DOHH2 (cell line): ENCODE data around the gene HCN3.

Experiments used
- H3F3A ChIP-seq: fragments of 200-600 bp; sonication (generic), shearing (Covaris generic); 2 replicates; pipeline ENCODE4 v1.6.0; 2016; ENCODE audit warnings: antibody characterized with exemption, mild to moderate bottlenecking; ENCODE audit not compliant: control insufficient read depth, insufficient read depth
- H3K27ac ChIP-seq: fragments of 200-600 bp; sonication (generic); 2 replicates; pipeline ENCODE4 v1.5.1; 2014; ENCODE audit warnings: low read depth, mild to moderate bottlenecking, low read length, moderate library complexity
- H3K27me3 ChIP-seq: fragments of 200-600 bp; sonication (generic); 2 replicates; pipeline ENCODE4 v1.6.1; 2014; ENCODE audit warnings: mild to moderate bottlenecking, low read length, mixed read lengths; ENCODE audit not compliant: control insufficient read depth
- H3K36me3 ChIP-seq: fragments of 200-600 bp; sonication (generic); 2 replicates; pipeline ENCODE4 v1.6.1; 2014; ENCODE audit warnings: mild to moderate bottlenecking, low read length, moderate library complexity, mixed read lengths; ENCODE audit not compliant: control insufficient read depth
- H3K4me1 ChIP-seq: fragments of 200-600 bp; sonication (generic); 2 replicates; pipeline ENCODE4 v1.6.1; 2014; ENCODE audit warnings: mild to moderate bottlenecking, low read length, mixed read lengths; ENCODE audit not compliant: control insufficient read depth
- H3K4me2 ChIP-seq: fragments of 200-600 bp; sonication (generic); 2 replicates; pipeline ENCODE4 v1.6.0; 2014; ENCODE audit warnings: mild to moderate bottlenecking, low read length, moderate library complexity
- H3K4me3 ChIP-seq: fragments of 200-600 bp; sonication (generic); 2 replicates; pipeline ENCODE4 v1.5.1; 2014; ENCODE audit warnings: mild to moderate bottlenecking, low read length, mixed read lengths
- H3K79me2 ChIP-seq: fragments of 200-600 bp; sonication (generic); 2 replicates; pipeline ENCODE4 v1.6.1; 2014; ENCODE audit warnings: mild to moderate bottlenecking, low read length, mixed read lengths; ENCODE audit not compliant: control insufficient read depth
- H3K9me2 ChIP-seq: fragments of 200-600 bp; sonication (generic); replicated peaks from 2 replicates; pipeline ENCODE4 v1.6.1; 2014; ENCODE audit warnings: mild to moderate bottlenecking, low read length, mixed read lengths; ENCODE audit not compliant: control insufficient read depth
- H3K9me3 ChIP-seq: fragments of 200-600 bp; sonication (generic); 2 replicates; pipeline ENCODE4 v1.6.1; 2014; ENCODE audit warnings: antibody characterized with exemption, low read length, mixed read lengths; ENCODE audit not compliant: control insufficient read depth, insufficient read depth
- H4K20me1 ChIP-seq: fragments of 200-600 bp; sonication (generic); 2 replicates; pipeline ENCODE4 v1.6.0; 2014; ENCODE audit warnings: low read depth, mild to moderate bottlenecking, antibody characterized with exemption, low read length, moderate library complexity; ENCODE audit not compliant: control insufficient read depth, insufficient read depth
- EZH2phosphoT487 ChIP-seq: fragments of 200-600 bp; sonication (generic); IDR thresholded peaks from 2 replicates; pipeline ENCODE4 v1.6.1; 2017; ENCODE audit warnings: borderline replicate concordance, mild to moderate bottlenecking, antibody characterized with exemption, low read length, moderate library complexity, mixed read lengths
- TF ChIP-seq, protein P1 (sequence below): fragments of 200-600 bp; sonication (generic); IDR thresholded peaks from one replicate; pipeline ENCODE4 v1.5.1; 2014; ENCODE audit warnings: antibody characterized with exemption, mild to moderate bottlenecking, low read depth, low read length; ENCODE audit not compliant: poor library complexity, severe bottlenecking

Gene HCN3

DNA sequence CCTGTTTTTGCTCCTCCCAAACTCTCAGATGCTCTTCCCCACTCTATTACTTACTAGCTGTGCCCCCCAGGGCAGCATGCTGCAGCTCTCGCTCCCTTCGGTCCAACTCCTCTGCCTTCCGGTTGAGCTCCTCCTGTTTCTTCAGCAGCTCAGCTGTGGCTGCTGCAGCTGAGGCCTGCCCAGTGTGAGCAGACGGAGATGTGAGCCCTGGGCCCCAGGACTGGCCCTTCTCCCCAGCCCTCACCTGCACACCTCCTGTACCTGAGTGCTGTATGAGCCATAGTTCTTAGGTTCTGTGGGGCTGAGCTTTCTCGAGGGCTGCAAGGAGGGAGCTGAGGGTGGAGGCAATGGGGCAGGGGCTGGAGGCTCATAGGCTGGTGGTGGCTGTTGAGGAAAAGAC is 17.0 kb upstream of the HCN3 start:
- H3K36me3 ChIP-seq, result peaks cover 67% of the 10 kb centered on the region
- H3K9me3 ChIP-seq, result no peaks in the 10 kb centered on the region
- no peaks in the 10 kb centered on the region for H4K20me1 ChIP-seq
- H3K4me1 ChIP-seq, result peaks cover 27% of the 10 kb centered on the region
- TF ChIP-seq EZH2phosphoT487, result no peak
- TF ChIP-seq, protein P1, sequence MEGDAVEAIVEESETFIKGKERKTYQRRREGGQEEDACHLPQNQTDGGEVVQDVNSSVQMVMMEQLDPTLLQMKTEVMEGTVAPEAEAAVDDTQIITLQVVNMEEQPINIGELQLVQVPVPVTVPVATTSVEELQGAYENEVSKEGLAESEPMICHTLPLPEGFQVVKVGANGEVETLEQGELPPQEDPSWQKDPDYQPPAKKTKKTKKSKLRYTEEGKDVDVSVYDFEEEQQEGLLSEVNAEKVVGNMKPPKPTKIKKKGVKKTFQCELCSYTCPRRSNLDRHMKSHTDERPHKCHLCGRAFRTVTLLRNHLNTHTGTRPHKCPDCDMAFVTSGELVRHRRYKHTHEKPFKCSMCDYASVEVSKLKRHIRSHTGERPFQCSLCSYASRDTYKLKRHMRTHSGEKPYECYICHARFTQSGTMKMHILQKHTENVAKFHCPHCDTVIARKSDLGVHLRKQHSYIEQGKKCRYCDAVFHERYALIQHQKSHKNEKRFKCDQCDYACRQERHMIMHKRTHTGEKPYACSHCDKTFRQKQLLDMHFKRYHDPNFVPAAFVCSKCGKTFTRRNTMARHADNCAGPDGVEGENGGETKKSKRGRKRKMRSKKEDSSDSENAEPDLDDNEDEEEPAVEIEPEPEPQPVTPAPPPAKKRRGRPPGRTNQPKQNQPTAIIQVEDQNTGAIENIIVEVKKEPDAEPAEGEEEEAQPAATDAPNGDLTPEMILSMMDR, result no peak
- peaks cover 28% of the 10 kb centered on the region for H3F3A ChIP-seq
- no peaks in the 10 kb centered on the region for H3K9me2 ChIP-seq
- peaks cover 21% of the 10 kb centered on the region for H3K79me2 ChIP-seq
- peak overlapping the region; percentile 91; the same call in 1 of the 2 replicates for H3K4me2 ChIP-seq
- no peak overlapping the region for H3K4me3 ChIP-seq
- H3K27me3 ChIP-seq, result no peaks in the 10 kb centered on the region
- H3K27ac ChIP-seq, result no peak overlapping the region

- TF ChIP-seq, protein P1, result peak; percentile 20
- TF ChIP-seq EZH2phosphoT487, result no peak
- Histone ChIP-seq H3K4me1 (peaks cover 19% of the 10 kb centered on the region), H3K36me3 (peaks cover 69% of the 10 kb centered on the region), H3K79me2 (peaks cover 21% of the 10 kb centered on the region), H3K4me2 (peak overlapping the region; percentile 91), H3F3A (peaks cover 39% of the 10 kb centered on the region), H3K9me2 (no peaks in the 10 kb centered on the region), H3K27ac (peak overlapping the region; percentile 25), H3K27me3 (no peaks in the 10 kb centered on the region), H3K9me3 (no peaks in the 10 kb centered on the region), H4K20me1 (no peaks in the 10 kb centered on the region), H3K4me3 (peak overlapping the region; percentile 84)
Observed at GRCh38 chr1:155261493-155261851, 15.8 kb upstream of the HCN3 start.

DNA sequence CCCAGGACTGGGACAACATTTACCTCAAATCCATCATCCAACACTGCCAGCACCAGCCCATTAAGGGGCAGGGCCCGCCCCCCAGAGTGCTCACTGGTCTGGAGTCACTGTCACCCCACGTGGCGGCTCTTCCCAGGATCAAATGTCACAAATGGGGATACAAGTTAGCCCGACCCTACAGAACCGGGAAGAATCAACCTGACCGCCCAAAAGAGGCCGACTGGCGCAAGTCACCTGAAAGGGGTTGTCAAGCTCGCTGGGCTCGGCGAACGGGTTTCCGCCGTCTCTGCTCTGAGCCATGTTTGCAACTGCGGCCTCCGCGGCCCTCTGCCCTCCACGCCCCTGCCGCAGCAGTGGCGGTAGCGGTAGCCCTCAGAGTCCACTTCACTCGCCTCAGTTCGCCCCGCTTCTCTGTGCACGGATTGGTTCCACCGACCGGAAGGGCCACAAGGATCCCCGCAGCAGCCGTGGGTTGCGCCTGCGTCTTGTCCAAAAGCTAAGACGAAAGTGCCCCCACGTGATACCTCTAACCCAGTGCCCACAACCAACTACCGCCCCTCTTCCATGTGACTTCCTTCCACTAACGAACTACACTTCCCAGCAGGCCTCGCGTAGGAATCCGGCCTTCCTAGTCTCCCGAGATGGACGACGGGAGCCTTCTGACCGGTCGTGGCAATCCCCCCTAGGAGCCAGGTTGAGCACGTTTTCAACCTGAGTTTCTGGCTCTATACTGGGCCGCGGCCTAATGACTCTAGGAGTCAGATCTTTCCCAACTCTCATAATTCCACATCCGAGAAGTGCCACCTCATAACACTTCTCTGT is 15.2 kb upstream of the HCN3 start, which contains the start of gene SCAMP3:
TSS of gene SCAMP3 (minus strand) at position 509 of the 822 bp plus-strand sequence. CDS start at position 300, 209 bp downstream.
- peaks cover 37% of the 10 kb centered on the region for H3F3A ChIP-seq
- H3K4me3 ChIP-seq, result peak within 1 kb of the TSS; percentile 84
- peak within 1 kb of the TSS; percentile 34 for H3K27ac ChIP-seq
- TF ChIP-seq EZH2phosphoT487, result no peak
- TF ChIP-seq, protein P1, result no peak
- H3K4me2 ChIP-seq, result peak within 1 kb of the TSS; percentile 91
- no peaks in the 10 kb centered on the region for H3K9me2 ChIP-seq
- no peaks in the 10 kb centered on the region for H3K27me3 ChIP-seq
- peaks cover 72% of the 10 kb centered on the region for H3K36me3 ChIP-seq
- H4K20me1 ChIP-seq, result no peaks in the 10 kb centered on the region
- no peaks in the 10 kb centered on the region for H3K9me3 ChIP-seq
- H3K79me2 ChIP-seq, result peaks cover 21% of the 10 kb centered on the region
- H3K4me1 ChIP-seq, result peaks cover 19% of the 10 kb centered on the region
